GM21423 (cell line): ENCODE data around the gene MST1R.

ENCODE experiments used
- ATAC-seq: cut with Tn5 transposase; IDR thresholded peaks from one replicate; pipeline ENCODE4 v1.9.1; 2021; ENCODE audit warnings: mild to moderate bottlenecking, moderate library complexity; ENCODE audit not compliant: unreplicated experiment

MST1R gene

DNA sequence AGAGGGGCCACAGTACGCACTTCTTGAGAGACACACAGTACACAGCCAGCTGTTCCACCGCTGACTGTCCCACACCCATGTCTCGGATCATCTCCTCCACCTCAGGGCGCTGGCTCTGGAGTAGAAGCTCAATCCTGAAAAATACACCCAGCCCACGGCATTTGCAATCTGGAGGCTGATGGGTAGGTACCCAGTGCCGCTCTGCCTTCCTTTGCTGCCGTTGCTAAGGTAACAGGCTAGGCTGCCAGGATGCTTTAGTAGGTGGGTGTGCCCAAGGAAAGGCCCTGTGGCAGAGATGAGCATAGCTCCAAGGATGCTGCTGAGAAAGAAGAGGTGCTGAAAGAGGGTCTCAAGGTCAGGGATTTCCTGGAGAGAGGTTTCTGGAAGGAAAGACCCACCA is 61.9 kb downstream of the MST1R start:
- ATAC-seq: no peak

DNA sequence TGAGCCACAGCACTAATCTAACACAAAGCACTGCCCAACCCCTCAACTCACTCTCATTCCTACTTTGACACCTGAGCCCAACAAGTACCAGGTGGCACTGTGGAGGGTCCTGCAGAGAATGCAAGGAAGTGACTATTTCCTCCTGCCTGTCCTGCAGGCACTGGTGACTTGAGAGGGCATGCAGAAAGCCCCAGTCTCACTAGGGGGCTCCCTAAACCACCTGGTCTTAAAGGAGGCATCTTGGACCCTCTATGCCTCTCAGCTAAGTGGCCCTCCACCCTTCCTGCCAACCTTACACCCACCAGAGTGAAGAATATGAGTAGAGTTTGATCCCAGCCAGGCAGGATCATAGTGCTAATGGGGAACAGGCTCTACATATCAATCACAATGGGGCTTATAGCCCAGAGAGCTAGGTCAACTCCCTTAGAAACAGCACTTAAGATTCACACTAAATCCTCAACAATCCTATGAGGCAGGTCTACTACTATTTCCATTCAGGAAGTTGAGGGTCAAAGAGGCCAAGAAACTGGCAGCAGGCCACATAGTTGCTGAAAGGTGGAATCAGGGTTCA is 62.5 kb downstream of the MST1R start:
- ATAC-seq: no peak

- no peak for ATAC-seq
Observed at GRCh38 chr3:49840388-49840787, 63.3 kb downstream of the MST1R start.

DNA sequence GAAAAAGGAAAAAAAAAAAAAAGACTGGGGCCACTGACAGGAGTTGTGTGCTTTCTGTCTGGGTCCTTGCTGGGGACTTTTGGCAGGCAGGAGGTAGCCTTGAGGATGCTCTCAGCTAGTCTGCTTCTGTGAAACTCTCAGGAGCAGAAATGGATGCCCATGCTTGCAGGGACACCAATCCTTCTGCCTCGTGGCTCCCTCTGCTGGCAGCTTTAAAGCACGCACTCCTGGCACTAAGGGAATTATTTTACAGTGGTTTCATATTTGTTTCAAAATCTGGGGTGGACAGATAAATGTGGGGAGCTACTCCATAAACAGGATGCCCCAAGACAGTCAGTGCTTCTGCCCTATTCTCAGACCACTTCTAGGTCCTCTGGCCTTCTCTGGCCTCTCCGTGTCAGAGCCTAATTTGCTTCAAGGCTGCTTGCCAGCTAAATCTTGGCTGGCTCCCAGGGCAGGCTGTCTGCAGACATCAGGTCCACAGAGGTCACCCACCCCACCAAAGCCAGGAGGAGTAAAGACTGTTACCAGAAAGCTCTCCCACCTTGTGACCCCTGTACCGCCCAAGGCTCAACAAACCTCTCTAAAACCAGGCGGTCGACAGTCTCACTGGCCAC is 64.4 kb downstream of the MST1R start:
- ATAC-seq: no peak
